RWPE2 (cell line): ENCODE results near the gene INTS11.

Experiments
- ATAC-seq: fragments of 200-7000 bp; cut with Tn5 transposase; 3 replicates; pipeline ENCODE4 v1.9.1; 2021; ENCODE audit warnings: low read depth
- DNase-seq: peaks from one replicate; pipeline ENCODE4 v3.0.0-alpha.2; 2020; ENCODE audit warnings: low spot score
- H3K27ac ChIP-seq: fragments of 450-650 bp; 2 replicates; pipeline ENCODE4 v1.5.1; 2017; ENCODE audit warnings: mild to moderate bottlenecking; ENCODE audit not compliant: poor library complexity, severe bottlenecking
- H3K27me3 ChIP-seq: fragments of 250-450 bp; sonication (Bioruptor Pico); 2 replicates; pipeline ENCODE4 v1.5.1; 2021; ENCODE audit warnings: mild to moderate bottlenecking, moderate library complexity; ENCODE audit not compliant: insufficient read depth, poor library complexity, severe bottlenecking
- H3K36me3 ChIP-seq: fragments of 250-450 bp; sonication (Bioruptor Pico); 2 replicates; pipeline ENCODE4 v1.5.1; 2020; ENCODE audit warnings: low read depth, mild to moderate bottlenecking, moderate library complexity
- H3K4me1 ChIP-seq: fragments of 250-450 bp; sonication (Bioruptor Pico); 2 replicates; pipeline ENCODE4 v1.5.1; 2021; ENCODE audit warnings: mild to moderate bottlenecking, moderate library complexity; ENCODE audit not compliant: insufficient read depth, poor library complexity, severe bottlenecking
- H3K4me3 ChIP-seq: fragments of 250-450 bp; sonication (Bioruptor Pico); 2 replicates; pipeline ENCODE4 v1.5.1; 2021; ENCODE audit warnings: mild to moderate bottlenecking, moderate library complexity; ENCODE audit not compliant: severe bottlenecking
- H3K9me3 ChIP-seq: fragments of 250-450 bp; sonication (Bioruptor Pico); 2 replicates; pipeline ENCODE4 v1.5.1; 2021; ENCODE audit warnings: mild to moderate bottlenecking, moderate library complexity; ENCODE audit not compliant: severe bottlenecking
- CTCF ChIP-seq: fragments of 450-650 bp; IDR thresholded peaks from one replicate; pipeline ENCODE4 v1.5.1; 2017; ENCODE audit warnings: mild to moderate bottlenecking, moderate library complexity; ENCODE audit not compliant: poor library complexity, severe bottlenecking

INTS11 gene

GRCh38 chr1:1305300-1306069, 19.0 kb downstream of the INTS11 start:
- peak; percentile 55 for ATAC-seq
- H3K4me3 ChIP-seq = peak overlapping the region; percentile 15
- peak; percentile 16 for TF ChIP-seq CTCF
- H3K36me3 ChIP-seq = peaks cover 10% of the 10 kb centered on the region
- DNase-seq = peak; percentile 90
- H3K27me3 ChIP-seq = no peaks in the 10 kb centered on the region
- H3K27ac ChIP-seq = peak overlapping the region; percentile 89
- H3K4me1 ChIP-seq = peaks cover 31% of the 10 kb centered on the region
- no peaks in the 10 kb centered on the region for H3K9me3 ChIP-seq

GRCh38 chr1:1304331-1305299, 19.8 kb downstream of the INTS11 start:
- peaks cover 31% of the 10 kb centered on the region for H3K4me1 ChIP-seq
- H3K4me3 ChIP-seq = peak overlapping the region; percentile 15
- no peak for TF ChIP-seq CTCF
- H3K27me3 ChIP-seq = no peaks in the 10 kb centered on the region
- peaks cover 2% of the 10 kb centered on the region; the same call in 1 of the 2 replicates for H3K36me3 ChIP-seq
- ATAC-seq (peak; percentile 27), DNase-seq (peak; percentile 92)
- H3K27ac ChIP-seq = peak overlapping the region; percentile 89
- H3K9me3 ChIP-seq = no peaks in the 10 kb centered on the region

GRCh38 chr1:1303736-1304135, 20.7 kb downstream of the INTS11 start:
- ATAC-seq (no peak), DNase-seq (no peak)
- Histone ChIP-seq H3K4me3 (no peak overlapping the region), H3K4me1 (peaks cover 31% of the 10 kb centered on the region), H3K27me3 (no peaks in the 10 kb centered on the region), H3K27ac (peak overlapping the region; percentile 89), H3K36me3 (no peaks in the 10 kb centered on the region), H3K9me3 (no peaks in the 10 kb centered on the region)
- TF ChIP-seq CTCF = no peak

GRCh38 chr1:1302951-1303509, 21.4 kb downstream of the INTS11 start:
- H3K27ac ChIP-seq = peak overlapping the region; percentile 89
- H3K4me1 ChIP-seq = peaks cover 31% of the 10 kb centered on the region
- no peak for TF ChIP-seq CTCF

More at GRCh38 chr1:1302951-1303509, 21.4 kb downstream of the INTS11 start:
- H3K9me3 ChIP-seq = no peaks in the 10 kb centered on the region
- no peaks in the 10 kb centered on the region for H3K36me3 ChIP-seq
- no peaks in the 10 kb centered on the region for H3K27me3 ChIP-seq
- ATAC-seq (no peak), DNase-seq (no peak)
- H3K4me3 ChIP-seq = no peak overlapping the region
